ENCODE measurements around the gene FAM222B. TPM values are rescaled to one million over a fixed set of nuclear protein-coding genes. Genes with fewer than 3 reads are reported as not detected.

FAM222B gene, protein sequence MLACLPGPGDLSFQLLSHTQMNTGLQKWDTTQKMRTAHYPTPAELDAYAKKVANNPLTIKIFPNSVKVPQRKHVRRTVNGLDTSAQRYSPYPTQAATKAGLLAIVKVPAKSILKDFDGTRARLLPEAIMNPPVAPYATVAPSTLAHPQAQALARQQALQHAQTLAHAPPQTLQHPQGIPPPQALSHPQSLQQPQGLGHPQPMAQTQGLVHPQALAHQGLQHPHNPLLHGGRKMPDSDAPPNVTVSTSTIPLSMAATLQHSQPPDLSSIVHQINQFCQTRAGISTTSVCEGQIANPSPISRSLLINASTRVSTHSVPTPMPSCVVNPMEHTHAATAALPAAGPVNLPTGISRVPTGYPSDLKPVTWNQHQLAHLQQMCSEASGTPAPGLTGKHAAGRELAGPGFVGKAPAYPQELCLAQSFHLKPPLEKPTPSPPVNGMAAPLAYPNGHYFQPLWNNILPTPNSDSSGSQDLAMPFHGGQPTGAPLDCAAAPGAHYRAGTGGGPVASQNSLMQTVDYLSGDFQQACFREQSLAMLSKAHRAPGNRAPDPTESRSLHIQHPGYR
- 37.6 and 39.5 TPM in 2 replicates for total RNA-seq (2022)
- percentile 71 among the genes with signal in this experiment for Bru-seq, nascent RNA
- BruChase-seq, experiment 1, labeled RNA remaining after a 2-hour chase, result percentile 73 among the genes with signal in this experiment
- BruChase-seq, experiment 2, labeled RNA remaining after a 6-hour chase, result percentile 73 among the genes with signal in this experiment
- long read RNA-seq, full-length matches to known transcripts, result 15 of 48 reads
- long read RNA-seq, partial matches to known transcripts, result 1 of 48 reads
- long read RNA-seq, other reads (novel, unspliced or antisense), result 32 of 48 reads

DNA sequence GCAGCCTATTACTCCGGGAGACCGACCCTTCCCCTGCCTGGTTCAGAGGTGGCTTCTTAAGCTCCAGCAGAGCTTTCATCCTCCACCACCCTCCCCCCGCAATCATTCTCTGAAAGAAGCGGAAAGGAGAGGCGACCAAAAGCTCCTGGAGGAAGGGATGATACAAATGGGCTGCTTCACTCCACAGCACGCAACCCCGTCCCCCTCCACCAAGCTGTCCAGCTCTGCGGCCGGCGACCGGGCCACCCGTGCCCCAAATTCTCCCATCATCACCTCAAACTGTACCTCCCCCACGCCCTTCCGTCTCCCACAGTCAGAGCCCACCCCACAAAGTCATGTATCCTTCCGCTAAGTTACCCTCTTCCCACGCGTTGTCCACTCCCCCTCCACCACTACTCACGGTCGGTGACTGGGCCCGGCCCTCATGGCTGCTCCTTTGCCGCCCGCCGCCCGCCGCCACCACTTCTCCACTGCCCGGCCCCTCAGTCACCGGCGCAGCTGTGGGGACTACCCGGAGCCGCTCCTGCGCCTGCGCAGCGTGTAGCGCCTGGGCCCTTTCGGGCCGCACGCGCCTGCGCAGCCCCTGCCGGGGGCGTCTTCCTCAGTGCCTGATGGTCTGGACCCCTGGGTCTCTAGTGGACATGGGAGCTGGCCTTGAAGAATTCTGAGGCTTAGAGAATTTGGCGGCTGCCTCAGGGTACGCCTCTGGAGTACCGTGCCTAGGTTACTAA is at the start of gene FAM222B:
TSS of gene FAM222B (minus strand) at position 509 of the 731 bp plus-strand sequence. CDS start 76,123 bp downstream, outside the sequence.
- intact Hi-C loops (cut with micrococcal nuclease; ENCODE audit: unreplicated experiment), result loop anchor here (1.0 kb wide), 1 partner anchor 115 kb away; no protein-coding TSS in a partner anchor
- DNase-seq, result peak; percentile 90 to 94
- no peaks in the 10 kb centered on the region for H3K9me3 ChIP-seq
- H3K4me1 ChIP-seq, result peaks cover 8% of the 10 kb centered on the region
- no TSS peak for BruUV-seq (replicated peaks)
- peak within 1 kb of the TSS; percentile 98 for H3K4me3 Mint-ChIP-seq (ENCODE audit: unreplicated experiment)
- H3K27me3 Mint-ChIP-seq (ENCODE audit: insufficient read depth, unreplicated experiment), result no peaks in the 10 kb centered on the region
- peak within 1 kb of the TSS; percentile 84 for H3K4me3 ChIP-seq (ENCODE audit: low read depth, low read length)
- peak within 1 kb of the TSS; percentile 82 for H3K27ac Mint-ChIP-seq (ENCODE audit: unreplicated experiment)
- H3K36me3 Mint-ChIP-seq (ENCODE audit: insufficient read depth, unreplicated experiment), result peaks cover 4% of the 10 kb centered on the region
- H3K36me3 ChIP-seq (ENCODE audit: control insufficient read depth, insufficient read depth, low read length), result no peaks in the 10 kb centered on the region
- peak in 1 of 2 experiments; percentile 6 for TF ChIP-seq CTCF (IDR thresholded peaks at IDR 0.05; ENCODE audit: insufficient read depth in 1 of 2, low read depth in 1 of 2, low read length in 1 of 2, severe bottlenecking in 1 of 2, unreplicated experiment in 1 of 2)
- POLR2A ChIA-PET, result interaction anchor here (0.5 to 1.4 kb wide), 11 partner anchors 10 to 180 kb away, joined by 3 to 19 read pairs (median 4); partner anchors contain the start of genes PHF12, SDF2 and SUPT6H
- CTCF ChIA-PET, result interaction anchor here (0.6 to 2.2 kb wide), 5 partner anchors 37 to 738 kb away, joined by 5 to 29 read pairs (median 6); partner anchors contain the start of gene TLCD1
- H3K9me3 Mint-ChIP-seq (ENCODE audit: unreplicated experiment), result no peaks in the 10 kb centered on the region
- no peaks in the 10 kb centered on the region for H3K27me3 ChIP-seq (replicated peaks; ENCODE audit: control insufficient read depth, insufficient read depth, low read length)
- no peaks in the 10 kb centered on the region for H3K4me1 Mint-ChIP-seq (ENCODE audit: low read depth, unreplicated experiment)

GRCh38 chr17:28892024-28892423 is 49.4 kb upstream of the FAM222B start:
- Mint-ChIP-seq H3K27ac (ENCODE audit: unreplicated experiment) (peak overlapping the region; percentile 8), H3K4me1 (ENCODE audit: low read depth, unreplicated experiment) (peaks cover 11% of the 10 kb centered on the region), H3K4me3 (ENCODE audit: unreplicated experiment) (no peak overlapping the region), H3K36me3 (ENCODE audit: insufficient read depth, unreplicated experiment) (peaks cover 44% of the 10 kb centered on the region), H3K27me3 (ENCODE audit: insufficient read depth, unreplicated experiment) (no peaks in the 10 kb centered on the region), H3K9me3 (ENCODE audit: unreplicated experiment) (no peaks in the 10 kb centered on the region)
- no peak for DNase-seq
- intact Hi-C loops (cut with micrococcal nuclease; ENCODE audit: unreplicated experiment), result no loop called here
- BruUV-seq (replicated peaks), result no TSS peak
- no peak overlapping the region for H3K4me3 ChIP-seq (ENCODE audit: low read depth, low read length)
- peaks cover 9% of the 10 kb centered on the region for H3K4me1 ChIP-seq
- ChIA-PET POLR2A (no interaction called here), CTCF (no interaction called here)
- H3K27me3 ChIP-seq (replicated peaks; ENCODE audit: control insufficient read depth, insufficient read depth, low read length), result no peaks in the 10 kb centered on the region
- peaks cover 1% of the 10 kb centered on the region; the same call in 1 of the 2 replicates for H3K36me3 ChIP-seq (ENCODE audit: control insufficient read depth, insufficient read depth, low read length)
- no peaks in the 10 kb centered on the region for H3K9me3 ChIP-seq
- no peak for TF ChIP-seq CTCF (IDR thresholded peaks at IDR 0.05; ENCODE audit: insufficient read depth in 1 of 2, low read depth in 1 of 2, low read length in 1 of 2, severe bottlenecking in 1 of 2, unreplicated experiment in 1 of 2)

Measured in Caco-2 (cell line).